Umbilical cord (tissue), 2 donors: ENCODE data around the gene ACAP2. TPM values are rescaled to one million over a fixed set of nuclear protein-coding genes. Genes with fewer than 3 reads are reported as not detected.
"Not testable (repeated sequence)": the region's sequence is repeated elsewhere in the genome, so short reads cannot be mapped to it uniquely, and the experiment has no call there.

ENCODE experiments used
- DNase-seq: peaks from one replicate; pipeline ENCODE4 v3.0.0-alpha.2; 2015; ENCODE audit warnings: low spot score
- total RNA-seq: library from RNA; depleted of rRNA; stranded (reverse); fragments of >200 nt; gene quantifications from one replicate; pipeline ENCODE4 v1.2.3, GENCODE V29; 2014; ENCODE audit warnings: low replicate concordance; ENCODE audit not compliant: insufficient read depth

The ACAP2 gene
- total RNA-seq, 1 donor from 2014 or later = 80.9 TPM

GRCh38 chr3:195290643-195291042 is 152.2 kb downstream of the ACAP2 start:
- not testable (repeated sequence) for DNase-seq

- DNase-seq = peak; percentile 34
These were observed 156.5 kb downstream of the ACAP2 start for GRCh38 chr3:195286115-195286872.

- DNase-seq = no peak
These were observed 157.4 kb downstream of the ACAP2 start for GRCh38 chr3:195285372-195285771.

DNA sequence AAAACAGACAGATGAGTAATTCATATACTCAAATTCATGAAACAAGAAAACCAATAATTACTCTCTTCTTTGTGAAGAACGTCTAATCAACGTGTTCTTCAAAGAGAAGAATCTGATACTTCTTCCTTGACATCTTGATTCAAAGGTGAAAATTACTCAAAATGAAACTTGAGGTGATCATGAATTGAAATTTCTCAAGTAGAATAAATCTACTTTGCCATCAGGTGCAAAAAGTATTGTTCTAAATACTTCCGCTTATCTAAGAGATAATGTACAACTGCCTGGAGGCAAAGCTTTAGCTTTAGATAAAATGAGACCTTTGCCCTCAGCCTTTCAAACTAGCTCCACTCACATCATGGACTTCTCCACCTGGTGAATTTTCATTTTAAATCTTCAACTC is 158.0 kb downstream of the ACAP2 start:
- no peak for DNase-seq

- peak; percentile 61 for DNase-seq
These were observed 159.9 kb downstream of the ACAP2 start for GRCh38 chr3:195282961-195283360.

- no peak for DNase-seq
These were observed 168.4 kb downstream of the ACAP2 start for GRCh38 chr3:195274259-195274966.

GRCh38 chr3:195271410-195272243 is 171.2 kb downstream of the ACAP2 start:
- DNase-seq = peak; percentile 94

DNA sequence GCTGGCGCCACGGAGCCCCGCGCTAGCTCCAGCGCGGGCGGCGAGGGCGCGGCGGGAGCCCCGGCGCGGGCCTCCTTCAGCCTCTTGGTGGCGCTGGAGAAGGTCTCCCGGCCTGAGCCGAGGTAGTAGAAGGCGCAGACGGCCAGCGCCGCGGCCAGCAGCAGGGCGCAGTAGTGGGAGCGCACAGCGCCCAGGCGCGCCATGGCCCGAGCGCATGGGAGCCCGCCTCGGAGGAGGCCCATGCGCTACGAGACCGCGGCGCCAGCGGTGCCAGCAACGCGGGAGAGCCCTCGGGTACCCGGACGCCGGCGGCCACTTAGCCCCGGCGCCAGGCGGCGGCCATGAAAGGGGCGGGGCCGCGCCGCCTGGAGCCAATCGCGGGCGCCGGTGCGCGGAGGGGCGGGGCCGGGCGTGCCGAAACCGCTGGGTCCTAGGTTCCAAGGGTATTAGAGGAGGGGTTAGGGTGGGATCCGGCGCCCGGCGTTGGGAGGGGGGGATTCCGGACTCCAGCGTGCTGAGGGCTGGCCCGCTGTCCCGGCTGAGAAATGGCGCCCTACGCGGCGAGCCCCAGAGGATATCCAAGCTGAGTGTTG is 171.9 kb downstream of the ACAP2 start, which contains the start of gene XXYLT1:
Gene XXYLT1 (minus strand): TSS at position 343 of the 593 bp plus-strand sequence. CDS start 101 bp downstream, at position 242.
- DNase-seq = peak; percentile 95

DNA sequence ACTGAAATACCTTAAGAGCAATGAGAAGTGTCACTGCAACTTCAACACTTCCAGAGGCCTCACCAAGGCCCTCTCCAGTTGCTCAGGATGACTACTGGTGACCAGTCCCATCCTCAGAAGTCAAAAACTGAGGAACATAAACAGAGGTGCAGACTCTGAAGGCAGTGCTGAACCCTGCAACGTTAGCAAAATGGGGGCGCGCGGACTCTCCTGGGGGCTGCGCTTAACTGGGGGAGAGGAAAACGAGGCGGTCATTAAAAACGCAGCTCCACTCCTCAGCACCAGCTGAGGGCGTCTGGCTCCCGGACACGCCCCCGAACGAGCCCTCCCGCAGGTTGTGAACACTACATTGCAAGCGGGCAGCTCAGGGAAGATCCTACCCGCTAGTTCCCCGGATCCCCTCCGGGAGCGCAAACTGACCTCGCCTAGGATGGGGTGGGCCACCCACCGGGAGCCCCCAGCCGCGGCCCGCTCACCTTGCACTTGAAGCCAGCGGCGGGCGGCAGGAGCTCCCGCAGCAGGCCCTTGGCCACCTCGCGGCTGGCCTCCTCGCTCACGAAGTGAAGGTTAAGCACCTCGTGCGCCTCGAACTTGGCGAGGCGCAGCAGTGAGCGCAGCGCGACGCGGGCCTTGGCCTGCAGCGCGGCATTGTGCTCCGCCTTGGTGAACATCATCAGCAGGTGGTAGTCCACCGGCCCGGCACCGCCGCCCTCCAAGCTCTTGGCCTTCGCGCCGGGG is 172.6 kb downstream of the ACAP2 start:
- DNase-seq = no peak

GRCh38 chr3:195269375-195270078 is 173.3 kb downstream of the ACAP2 start:
- DNase-seq = no peak

- DNase-seq = no peak
These were observed 174.1 kb downstream of the ACAP2 start for GRCh38 chr3:195268576-195269309.

- DNase-seq = no peak
These were observed 175.7 kb downstream of the ACAP2 start for GRCh38 chr3:195267096-195267495.

GRCh38 chr3:195266428-195266827 is 176.4 kb downstream of the ACAP2 start:
- no peak for DNase-seq

- DNase-seq = no peak
These were observed 177.3 kb downstream of the ACAP2 start for GRCh38 chr3:195265363-195265976.

DNA sequence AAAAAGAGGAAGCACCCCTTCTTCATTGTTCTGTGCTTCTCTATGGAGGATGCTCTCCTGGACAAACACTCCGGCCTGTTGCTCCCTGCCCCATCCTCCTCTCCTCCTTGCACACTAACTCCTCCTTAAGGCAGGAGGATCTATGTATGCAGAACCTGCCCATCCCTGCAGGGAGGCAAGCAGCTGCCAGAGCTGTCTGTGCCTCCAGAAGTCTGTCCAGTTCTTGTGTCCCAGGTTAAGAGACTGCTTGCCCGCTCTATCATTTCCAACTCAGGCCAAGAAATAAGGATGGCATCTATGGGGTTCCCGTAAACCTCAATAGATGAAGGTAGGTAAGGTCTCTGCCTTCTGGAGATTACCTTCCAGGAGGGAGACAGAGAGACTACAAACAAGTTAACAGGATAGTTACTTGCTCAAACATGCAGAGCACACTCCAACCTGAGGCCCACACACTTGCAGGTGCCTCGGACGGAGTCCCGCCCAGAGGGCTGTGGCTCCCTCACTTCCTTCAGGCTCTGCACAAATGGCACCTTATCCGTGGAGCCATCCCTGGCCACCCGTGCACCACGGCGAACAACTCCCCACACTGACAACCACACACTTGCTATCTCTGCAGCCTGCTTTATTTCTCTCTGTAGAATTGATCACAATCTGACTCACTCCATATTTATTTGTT is 178.8 kb downstream of the ACAP2 start:
- DNase-seq = no peak

GRCh38 chr3:195263193-195263924 is 179.5 kb downstream of the ACAP2 start:
- no peak for DNase-seq

DNA sequence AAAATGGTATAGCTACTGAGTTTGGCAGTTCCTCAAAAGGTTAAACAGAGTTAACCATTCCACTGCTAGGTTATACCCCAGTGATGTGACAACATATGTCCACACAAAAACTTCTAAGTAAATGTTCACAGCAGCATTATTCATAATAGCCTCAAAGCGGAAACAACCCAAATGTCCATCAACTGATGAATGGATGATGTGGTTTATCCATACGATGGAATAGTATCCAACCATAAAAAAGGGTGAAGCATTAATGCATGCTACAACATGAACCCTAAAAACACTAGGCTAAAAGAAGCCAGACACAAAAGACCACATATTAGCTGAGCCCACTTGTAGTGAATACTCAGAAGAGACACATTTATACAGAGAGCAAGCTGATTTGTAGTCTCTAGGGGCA is 180.9 kb downstream of the ACAP2 start:
- DNase-seq = no peak
